Psoas muscle (tissue), 8 donors: ENCODE measurements around the gene KNDC1. TPM values are rescaled to one million over a fixed set of nuclear protein-coding genes. Genes with fewer than 3 reads are reported as not detected.

ENCODE experiments used
- ATAC-seq, 4 donors: fragments of 200-7000 bp; cut with Tn5 transposase; one replicate each; pipeline ENCODE4 v1.9.1; 2020; ENCODE audit warnings: moderate library complexity in 3 of 4, mild to moderate bottlenecking in 2 of 4
- DNase-seq, 2 donors: peaks; one replicate each; pipeline ENCODE4 v3.0.0-alpha.2; 2020
- H3K27ac ChIP-seq: fragments of 200-600 bp; one replicate; pipeline ENCODE4 v1.8.0; 2022
- H3K27me3 ChIP-seq, 3 donors: fragments of 200-600 bp in 1 of 3; one replicate each; pipeline versions ENCODE4 v1.6.1 to v1.8.0; 2013 to 2022; ENCODE audit warnings: low read length in 2 of 3, mild to moderate bottlenecking in 2 of 3, moderate library complexity in 1 of 3; ENCODE audit not compliant: insufficient read depth in 3 of 3
- H3K36me3 ChIP-seq, 2 donors: fragments of 200-600 bp in 1 of 2; one replicate each; pipeline versions ENCODE4 v1.6.1 to v1.8.0; 2013 to 2022; ENCODE audit warnings: low read depth in 1 of 2, mild to moderate bottlenecking in 1 of 2, moderate library complexity in 1 of 2; ENCODE audit not compliant: insufficient read depth in 1 of 2
- H3K4me1 ChIP-seq: fragments of 200-600 bp; one replicate; pipeline ENCODE4 v1.8.0; 2022
- H3K4me3 ChIP-seq: fragments of 200-600 bp; one replicate; pipeline ENCODE4 v1.8.0; 2022; ENCODE audit warnings: mild to moderate bottlenecking
- H3K9me3 ChIP-seq: fragments of 200-600 bp; one replicate; pipeline ENCODE4 v1.8.0; 2022
- WGBS, 3 donors: extraction: QIAGEN DNeasy Blood & Tissue Kit; methylation state at CpG; one replicate each; pipeline versions ENCODE4 v1.1.6 to v1.1.7; 2013; 5-methylcytosine and 5-hydroxymethylcytosine counted together
- intact Hi-C, 2 donors: fragments of 100-400 bp; cut with DNase I; formaldehyde crosslinking; loops; one replicate each; pipeline versions ENCODE4 v1.11.0 to v1.14.2; 2022
- polyA plus RNA-seq, 3 donors: library from polyadenylated mRNA; stranded (reverse); fragments of 200-250 nt; gene quantifications; one replicate each; pipeline ENCODE4 v1.2.3, GENCODE V29; 2013
- total RNA-seq, 4 donors: library from RNA; stranded (reverse); fragmentation: NEBNext Ultra II Directional in 2 of 4; extraction: Animal tissue kit (Norgen Biotek cat#: 25700) in 2 of 4; gene quantifications; one replicate each; pipeline versions ENCODE4 v1.2.1 to v1.2.4, GENCODE V29; 2021 to 2023
- TF ChIP-seq, protein P1 (sequence below): fragments of 200-600 bp; IDR thresholded peaks from one replicate; pipeline ENCODE4 v1.8.0; 2022; ENCODE audit warnings: antibody characterized with exemption
- donor health status: healthy with polysubstance abuse.
- donor health status: DM: no; HTN: no; CAD: no; lungs with moderate emphysema.
- donor health status: Bipolar disorder and iron deficiency.
- donor health status: healthy.
- donor health status: DM: yes; HTN: yes; CAD: no.
- donor health status: DM: no; HTN: no; CAD: no.
- donor health status: DM: no; HTN: no; CAD: no.
- donor health status: DM: yes; HTN: yes; CAD: no.

Gene KNDC1
- total and polyA plus RNA-seq, 7 donors = under 0.01 to 0.10 (median 0.01) TPM; not detected in 4

DNA sequence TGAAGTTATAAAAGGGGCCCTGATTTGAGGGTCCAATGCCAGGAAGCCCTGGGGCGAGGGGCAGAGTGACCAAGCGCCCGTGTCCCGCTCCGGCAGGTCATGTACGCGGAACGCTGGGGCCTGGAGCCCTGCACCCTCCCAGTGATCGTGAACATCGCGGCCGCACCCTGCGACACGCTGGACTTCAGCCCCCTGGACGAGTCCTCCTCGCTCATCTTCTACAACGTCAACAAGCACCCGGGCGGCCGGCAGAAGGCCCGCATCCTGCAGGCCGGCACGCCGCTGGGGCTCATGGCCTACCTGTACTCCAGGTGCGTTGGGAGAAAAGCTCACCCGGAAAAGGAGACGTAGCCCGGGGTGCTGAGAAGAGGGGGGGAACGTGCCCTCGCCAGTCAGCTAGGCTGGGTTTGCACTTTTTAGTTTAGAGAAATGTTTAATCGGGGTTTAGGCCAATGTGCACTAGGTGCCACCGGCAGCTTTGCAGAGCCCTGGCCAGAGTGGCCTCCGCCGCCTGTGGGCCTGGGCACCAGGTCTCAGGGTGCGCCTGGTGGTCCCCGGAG is 47.1 kb downstream of the KNDC1 start:
- intact Hi-C loops = no loop called here
- no peak for ATAC-seq
- 81 to 86% (median 83%) methylated on average over 36 of the region's 36 CpGs for WGBS, 3 donors

DNA sequence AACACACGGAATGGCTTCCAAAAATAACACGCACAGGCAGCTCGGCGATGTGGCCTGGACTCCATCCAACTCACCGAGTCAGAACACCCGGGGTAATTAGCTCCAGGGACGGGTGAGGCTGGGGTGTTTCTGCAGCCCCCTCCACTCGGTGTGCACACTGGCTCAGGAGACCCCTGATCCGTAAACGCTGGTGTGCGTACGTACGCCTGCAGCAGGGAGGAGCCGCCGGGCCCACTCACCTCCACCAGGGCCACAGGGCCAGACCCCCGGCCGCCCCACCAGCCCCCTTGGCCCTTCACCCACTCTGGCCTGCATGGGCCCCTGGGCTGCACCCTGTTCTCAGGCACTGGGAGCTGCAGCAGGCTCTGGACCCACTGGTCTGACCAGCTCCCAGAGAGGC is 47.6 kb downstream of the KNDC1 start:
- TF ChIP-seq, protein P1, sequence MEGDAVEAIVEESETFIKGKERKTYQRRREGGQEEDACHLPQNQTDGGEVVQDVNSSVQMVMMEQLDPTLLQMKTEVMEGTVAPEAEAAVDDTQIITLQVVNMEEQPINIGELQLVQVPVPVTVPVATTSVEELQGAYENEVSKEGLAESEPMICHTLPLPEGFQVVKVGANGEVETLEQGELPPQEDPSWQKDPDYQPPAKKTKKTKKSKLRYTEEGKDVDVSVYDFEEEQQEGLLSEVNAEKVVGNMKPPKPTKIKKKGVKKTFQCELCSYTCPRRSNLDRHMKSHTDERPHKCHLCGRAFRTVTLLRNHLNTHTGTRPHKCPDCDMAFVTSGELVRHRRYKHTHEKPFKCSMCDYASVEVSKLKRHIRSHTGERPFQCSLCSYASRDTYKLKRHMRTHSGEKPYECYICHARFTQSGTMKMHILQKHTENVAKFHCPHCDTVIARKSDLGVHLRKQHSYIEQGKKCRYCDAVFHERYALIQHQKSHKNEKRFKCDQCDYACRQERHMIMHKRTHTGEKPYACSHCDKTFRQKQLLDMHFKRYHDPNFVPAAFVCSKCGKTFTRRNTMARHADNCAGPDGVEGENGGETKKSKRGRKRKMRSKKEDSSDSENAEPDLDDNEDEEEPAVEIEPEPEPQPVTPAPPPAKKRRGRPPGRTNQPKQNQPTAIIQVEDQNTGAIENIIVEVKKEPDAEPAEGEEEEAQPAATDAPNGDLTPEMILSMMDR = no peak
- ATAC-seq = no peak
- no peak overlapping the region for H3K4me3 ChIP-seq
- H3K27me3 ChIP-seq = peaks cover 0 to 6% (median 5%) of the 10 kb centered on the region in 3 donors
- no peaks in the 10 kb centered on the region for H3K36me3 ChIP-seq
- H3K4me1 ChIP-seq = no peaks in the 10 kb centered on the region
- WGBS, 3 donors = 61 to 63% (median 61%) methylated on average over 17 of the region's 17 CpGs
- DNase-seq = no peak
- H3K9me3 ChIP-seq = no peaks in the 10 kb centered on the region
- intact Hi-C loops = no loop called here
- H3K27ac ChIP-seq = no peak overlapping the region

More for the DNA sequence above, 47.1 kb downstream of the KNDC1 start:
- TF ChIP-seq, protein P1 = no peak
- no peaks in the 10 kb centered on the region for H3K36me3 ChIP-seq
- no peak overlapping the region for H3K4me3 ChIP-seq
- no peak overlapping the region for H3K27ac ChIP-seq
- H3K9me3 ChIP-seq = no peaks in the 10 kb centered on the region
- peaks cover 0 to 6% (median under 1%) of the 10 kb centered on the region in 3 donors for H3K27me3 ChIP-seq
- DNase-seq = no peak
- no peaks in the 10 kb centered on the region for H3K4me1 ChIP-seq

DNA sequence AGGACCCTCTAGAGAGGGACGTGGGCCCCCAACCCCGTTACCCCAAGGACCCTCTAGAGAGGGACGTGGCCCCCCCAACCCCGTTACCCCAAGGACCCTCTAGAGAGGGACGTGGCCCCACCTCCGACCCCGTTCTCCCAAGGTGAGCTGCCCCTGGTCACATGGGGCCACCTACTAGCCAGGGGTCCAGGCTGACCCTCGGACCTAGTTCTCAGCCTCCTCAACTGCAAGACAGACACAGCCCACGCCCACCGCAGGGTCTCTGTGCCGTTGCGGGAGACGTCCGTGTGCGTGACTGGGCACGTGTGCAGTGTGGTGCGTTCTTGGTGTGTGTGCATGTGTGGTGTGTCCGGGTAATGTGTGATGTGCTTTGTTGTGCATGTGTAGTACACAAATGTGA is 48.4 kb downstream of the KNDC1 start:
- WGBS, 3 donors = 86 to 93% (median 91%) methylated on average over 15 to 18 of the region's 18 CpGs
- intact Hi-C loops = no loop called here
- H3K36me3 ChIP-seq = no peaks in the 10 kb centered on the region
- H3K9me3 ChIP-seq = no peaks in the 10 kb centered on the region
- H3K27ac ChIP-seq = no peak overlapping the region
- no peak overlapping the region for H3K4me3 ChIP-seq
- no peak for DNase-seq
- no peak for ATAC-seq
- no peaks in the 10 kb centered on the region for H3K4me1 ChIP-seq
- peaks cover 0 to 14% (median 3%) of the 10 kb centered on the region in 3 donors for H3K27me3 ChIP-seq
- TF ChIP-seq, protein P1 = no peak

DNA sequence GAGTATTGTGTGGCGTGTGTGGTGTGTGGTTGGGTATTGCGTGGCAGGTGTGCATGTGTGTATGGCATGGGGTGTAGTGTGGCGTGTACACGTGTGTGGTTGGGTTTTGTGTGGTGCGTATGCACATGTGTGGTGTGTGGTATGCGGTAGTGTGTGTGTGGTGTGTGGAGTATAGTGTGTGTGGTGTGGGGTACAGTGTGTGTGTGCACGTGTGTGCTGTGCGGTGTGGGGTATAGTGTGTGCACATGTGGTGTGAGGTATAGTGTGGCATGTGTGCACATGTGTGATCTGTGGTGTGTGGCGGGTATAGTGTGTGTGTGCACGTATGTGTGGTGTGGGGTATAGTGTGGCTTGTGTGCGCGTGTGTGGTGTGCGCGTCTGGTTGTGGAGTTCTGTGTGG is 49.1 kb downstream of the KNDC1 start:
- no peak overlapping the region for H3K27ac ChIP-seq
- TF ChIP-seq, protein P1 = no peak
- ATAC-seq (no peak), DNase-seq (no peak)
- 92 to 99% (median 97%) methylated on average over 14 of the region's 14 CpGs for WGBS, 3 donors
- no peaks in the 10 kb centered on the region for H3K36me3 ChIP-seq
- H3K4me1 ChIP-seq = no peaks in the 10 kb centered on the region
- H3K27me3 ChIP-seq = peaks cover 0 to 19% (median 3%) of the 10 kb centered on the region in 3 donors
- H3K9me3 ChIP-seq = no peaks in the 10 kb centered on the region
- intact Hi-C loops = no loop called here
- no peak overlapping the region for H3K4me3 ChIP-seq

DNA sequence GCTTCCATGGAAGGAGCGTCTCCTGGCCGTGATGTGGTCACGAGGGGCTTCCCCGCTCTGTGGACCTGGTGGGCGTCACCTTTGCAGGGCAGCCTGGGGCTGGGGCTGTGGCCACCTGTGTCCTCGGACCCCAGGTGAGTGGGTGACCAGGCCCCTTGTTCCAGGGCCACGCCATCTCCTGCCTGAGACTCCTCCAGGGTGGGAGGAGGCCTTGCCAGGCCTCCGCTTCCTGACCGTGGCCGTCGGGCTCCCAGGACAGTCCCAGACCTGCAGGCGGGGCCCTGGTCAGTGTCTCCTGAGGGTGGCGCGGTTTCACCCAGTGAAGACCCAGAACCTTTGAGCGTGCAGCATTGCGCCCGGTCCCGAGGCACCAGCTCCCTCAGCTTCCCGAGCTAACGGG is 49.6 kb downstream of the KNDC1 start:
- DNase-seq = no peak
- H3K9me3 ChIP-seq = no peaks in the 10 kb centered on the region
- H3K27me3 ChIP-seq = peaks cover 0 to 19% (median 3%) of the 10 kb centered on the region in 3 donors
- H3K4me3 ChIP-seq = no peak overlapping the region
- 76 to 90% (median 80%) methylated on average over 19 to 20 of the region's 20 CpGs for WGBS, 3 donors
- peak in 1 of 4 donors; percentile 17 for ATAC-seq
- intact Hi-C loops = no loop called here
- no peak overlapping the region for H3K27ac ChIP-seq
- H3K36me3 ChIP-seq = no peaks in the 10 kb centered on the region
- no peaks in the 10 kb centered on the region for H3K4me1 ChIP-seq
- TF ChIP-seq, protein P1 = no peak
